HCT116 (cell line): ENCODE measurements around the gene CAMK1D. TPM values are rescaled to one million over a fixed set of nuclear protein-coding genes. Genes with fewer than 3 reads are reported as not detected.

ENCODE experiments used
- ATAC-seq: fragments of 200-7000 bp; cut with Tn5 transposase; 2 replicates; pipeline ENCODE4 v1.9.1; 2020; ENCODE audit warnings: mild to moderate bottlenecking, moderate library complexity
- BruUV-seq: library from RNA; stranded (reverse); fragments of 400-500 nt; replicated peaks from 2 replicates; lab custom pipeline; 2021; lab: Mats Ljungman, UMichigan
- CTCF ChIA-PET: fragments of 300-600 bp; sonication (Branson Sonifier 250); formaldehyde crosslinking; loops from one replicate; lab custom pipeline; 2021; ENCODE audit warnings: antibody characterized with exemption; lab: Charles Lee
- POLR2A ChIA-PET: fragments of 300-600, 350-600 bp; sonication (Branson Sonifier 250); formaldehyde crosslinking; loops from one replicate; lab custom pipeline; 2021; ENCODE audit warnings: antibody characterized with exemption; lab: Charles Lee
- RAD21 ChIA-PET, 2 experiments: fragments of 300-600 bp; sonication (Branson Sonifier 250); formaldehyde crosslinking; loops; one replicate each; lab custom pipeline; 2023; ENCODE audit warnings: low total read pairs in 2 of 2; ENCODE audit not compliant: uncharacterized antibody in 2 of 2, unreplicated experiment in 2 of 2, low non-redundant PET in 1 of 2; lab: Charles Lee
- DNase-seq: peaks from one replicate; pipeline ENCODE4 v3.0.0-alpha.2; 2010; ENCODE audit warnings: low read depth, low spot score
- H2AFZ ChIP-seq: fragments of 200-600 bp; shearing (Covaris generic), sonication (generic); 2 replicates; pipeline ENCODE4 v1.6.1; 2017; ENCODE audit warnings: low read depth, mixed run types, mixed read lengths, antibody characterized with exemption, low read length; ENCODE audit not compliant: poor library complexity, severe bottlenecking
- H3K27ac ChIP-seq: 2 replicates; pipeline ENCODE4 v1.5.1; 2012; ENCODE audit warnings: low read depth, low read length
- H3K27me3 ChIP-seq: fragments of 200-600 bp; sonication (generic); 2 replicates; pipeline ENCODE4 v1.6.1; 2016; ENCODE audit warnings: mixed run types, low read length, mixed read lengths; ENCODE audit not compliant: insufficient read depth
- H3K36me3 ChIP-seq, 2 experiments: fragments of 200-500 bp in 1 of 2; fragments of 200-600 bp in 1 of 2; sonication (Bioruptor generic) in 1 of 2; sonication (generic) in 1 of 2; 2 replicates each; pipeline versions ENCODE4 v1.5.1 to v1.6.1; 2014 to 2016; ENCODE audit warnings: low read length in 2 of 2, inconsistent platforms in 1 of 2, mixed read lengths in 1 of 2, mixed run types in 1 of 2; ENCODE audit not compliant: insufficient read depth in 2 of 2, control insufficient read depth in 1 of 2
- H3K4me1 ChIP-seq, 2 experiments: fragments of 200-600 bp in 1 of 2; sonication (generic) in 1 of 2; 2 replicates each; pipeline versions ENCODE4 v1.5.1 to v1.6.1; 2012 to 2017; ENCODE audit warnings: low read length in 2 of 2, inconsistent platforms in 1 of 2, mild to moderate bottlenecking in 1 of 2, mixed read lengths in 1 of 2, mixed run types in 1 of 2, moderate library complexity in 1 of 2; ENCODE audit not compliant: insufficient read depth in 2 of 2, control insufficient read depth in 1 of 2
- H3K4me2 ChIP-seq: fragments of 200-600 bp; sonication (generic); 2 replicates; pipeline ENCODE4 v1.6.1; 2017; ENCODE audit warnings: mixed run types, low read length, mixed read lengths
- H3K4me3 ChIP-seq, 2 experiments: fragments of 200-600 bp in 1 of 2; sonication (generic) in 1 of 2; replicated peaks in 1 of 2; 2 replicates each; pipeline ENCODE4 v1.5.1; 2011 to 2016; ENCODE audit warnings: low read length in 2 of 2, control low read depth in 1 of 2, low read depth in 1 of 2, mild to moderate bottlenecking in 1 of 2, mixed read lengths in 1 of 2, mixed run types in 1 of 2
- H3K79me2 ChIP-seq: fragments of 200-600 bp; sonication (generic); 2 replicates; pipeline ENCODE4 v1.6.1; 2017; ENCODE audit warnings: mild to moderate bottlenecking, mixed run types, low read length, moderate library complexity, mixed read lengths; ENCODE audit not compliant: insufficient read depth
- H3K9ac ChIP-seq: fragments of 200-600 bp; sonication (generic); 2 replicates; pipeline ENCODE4 v1.6.1; 2016; ENCODE audit warnings: low read length, mixed read lengths
- H3K9me2 ChIP-seq: fragments of 200-600 bp; sonication (generic), shearing (Covaris generic); 2 replicates; pipeline ENCODE4 v1.6.1; 2017; ENCODE audit warnings: mixed run types, mild to moderate bottlenecking, moderate library complexity; ENCODE audit not compliant: insufficient read depth
- H3K9me3 ChIP-seq, 2 experiments: fragments of 200-500 bp in 1 of 2; fragments of 200-600 bp in 1 of 2; sonication (Bioruptor generic) in 1 of 2; sonication (generic) in 1 of 2; 2 replicates each; pipeline ENCODE4 v1.6.1; 2014 to 2017; ENCODE audit warnings: low read length in 2 of 2, mixed read lengths in 2 of 2, inconsistent platforms in 1 of 2, low read depth in 1 of 2, mild to moderate bottlenecking in 1 of 2, mixed run types in 1 of 2, moderate library complexity in 1 of 2; ENCODE audit not compliant: control insufficient read depth in 1 of 2, insufficient read depth in 1 of 2
- H4K20me1 ChIP-seq: fragments of 200-600 bp; sonication (generic), shearing (Covaris generic); 2 replicates; pipeline ENCODE4 v1.6.1; 2017; ENCODE audit warnings: mixed run types, mild to moderate bottlenecking, moderate library complexity; ENCODE audit not compliant: insufficient read depth
- EGR1 ChIP-seq: IDR thresholded peaks from 2 replicates; pipeline ENCODE4 v1.6.1; 2012; ENCODE audit warnings: low read depth
- ELF1 ChIP-seq: IDR thresholded peaks from 2 replicates; pipeline ENCODE4 v1.6.1; 2012; ENCODE audit warnings: low read depth, borderline replicate concordance
- EZH2 ChIP-seq: fragments of 200-600 bp; sonication (generic); IDR thresholded peaks from 2 replicates; pipeline ENCODE4 v1.6.1; 2017; ENCODE audit warnings: antibody characterized with exemption, mixed run types
- FOSL1 ChIP-seq: IDR thresholded peaks from 2 replicates; pipeline ENCODE4 v1.6.1; 2012; ENCODE audit warnings: low read depth
- JUND ChIP-seq: IDR thresholded peaks from 2 replicates; pipeline ENCODE4 v1.6.1; 2012
- POLR2A ChIP-seq: IDR thresholded peaks from 2 replicates; pipeline ENCODE4 v1.7.0; 2011; ENCODE audit warnings: borderline replicate concordance; ENCODE audit not compliant: insufficient read depth, insufficient read length; ENCODE audit errors: extremely low read depth
- POLR2AphosphoS5 ChIP-seq: IDR thresholded peaks from 2 replicates; pipeline ENCODE4 v1.6.1; 2011; ENCODE audit warnings: mild to moderate bottlenecking, low read depth, low read length, moderate library complexity
- RAD21 ChIP-seq: IDR thresholded peaks from 2 replicates; pipeline ENCODE4 v1.6.1; 2012; ENCODE audit warnings: low read depth, mild to moderate bottlenecking
- SIN3A ChIP-seq: IDR thresholded peaks from 2 replicates; pipeline ENCODE4 v1.6.1; 2012; ENCODE audit warnings: low read depth
- SP1 ChIP-seq: IDR thresholded peaks from 2 replicates; pipeline ENCODE4 v1.6.1; 2012; ENCODE audit warnings: low read depth
- SRF ChIP-seq: IDR thresholded peaks from 2 replicates; pipeline ENCODE4 v1.6.1; 2012; ENCODE audit warnings: low read depth
- ZFX ChIP-seq: fragments of 450-650 bp; IDR thresholded peaks from 2 replicates; pipeline ENCODE4 v1.6.1; 2017
- ZNF274 ChIP-seq: fragments of 200-500 bp; sonication (Bioruptor generic); IDR thresholded peaks from 2 replicates; pipeline ENCODE4 v1.6.1; 2014; ENCODE audit warnings: mild to moderate bottlenecking, low read depth, low read length, inconsistent platforms
- intact Hi-C: fragments of 100-400 bp; cut with micrococcal nuclease; formaldehyde crosslinking; loops from 2 replicates; pipeline ENCODE4 v1.10.0; 2022
- total RNA-seq: library from RNA; stranded (reverse); gene quantifications from one replicate; pipeline ENCODE4 v1.2.1, GENCODE V29; 2021; ENCODE audit not compliant: unreplicated experiment
- TF ChIP-seq, protein P1 (sequence below): IDR thresholded peaks from 2 replicates; pipeline ENCODE4 v1.6.1; 2011; ENCODE audit warnings: mild to moderate bottlenecking, low read length, moderate library complexity; ENCODE audit not compliant: insufficient replicate concordance; ENCODE audit errors: extremely low read depth
- TF ChIP-seq, protein P2 (sequence below): IDR thresholded peaks from 2 replicates; pipeline ENCODE4 v1.6.1; 2012
- TF ChIP-seq, protein P3 (sequence below): IDR thresholded peaks from 2 replicates; pipeline ENCODE4 v1.6.1; 2012
- TF ChIP-seq, protein P4 (sequence below): IDR thresholded peaks from 2 replicates; pipeline ENCODE4 v1.6.1; 2012; ENCODE audit warnings: low read depth
- TF ChIP-seq, protein P5 (sequence below), 3 experiments: fragments of 200-600 bp in 1 of 3; sonication (generic) in 1 of 3; IDR thresholded peaks in 2 of 3; conservative IDR thresholded peaks in 1 of 3; 2 replicates each; pipeline ENCODE4 v1.5.1; 2012 to 2017; ENCODE audit warnings: low read depth in 2 of 3, low read length in 2 of 3, antibody characterized with exemption in 1 of 3, borderline replicate concordance in 1 of 3, control low read depth in 1 of 3, mild to moderate bottlenecking in 1 of 3, mixed read lengths in 1 of 3, mixed run types in 1 of 3, moderate library complexity in 1 of 3; ENCODE audit not compliant: insufficient read depth in 1 of 3

The CAMK1D gene
- total RNA-seq, 1 experiment from 2014 or later, result 9.6 TPM

DNA sequence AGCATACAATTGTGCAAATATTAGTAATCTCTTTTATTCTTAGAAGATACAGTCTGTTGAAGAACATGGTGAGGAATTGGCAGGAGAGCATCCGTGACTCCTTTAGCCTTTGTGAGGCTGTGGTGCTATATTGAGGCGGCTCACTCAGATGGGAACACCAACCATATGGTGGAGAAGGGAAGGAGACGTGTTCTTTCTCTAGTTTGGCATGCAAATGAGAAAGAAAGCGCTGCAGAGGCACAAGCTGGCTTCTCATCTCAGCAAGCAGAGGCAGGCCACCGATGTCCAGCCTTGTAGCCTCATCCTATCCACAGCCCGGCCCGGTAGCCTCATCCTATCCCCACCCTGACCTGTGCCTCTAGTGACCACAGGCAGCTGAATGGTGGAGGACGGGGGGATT is 288.3 kb downstream of the CAMK1D start:
- H3K4me3 ChIP-seq, result no peak overlapping the region

More for the DNA sequence above, 288.3 kb downstream of the CAMK1D start:
- BruUV-seq, result no TSS peak
- Histone ChIP-seq H3K27ac (no peak overlapping the region), H2AFZ (no peak overlapping the region), H3K4me1 (no peaks in the 10 kb centered on the region), H4K20me1 (no peaks in the 10 kb centered on the region), H3K9me2 (no peaks in the 10 kb centered on the region), H3K27me3 (no peaks in the 10 kb centered on the region), H3K79me2 (no peaks in the 10 kb centered on the region), H3K36me3 (no peaks in the 10 kb centered on the region), H3K4me2 (no peak overlapping the region), H3K9me3 (no peaks in the 10 kb centered on the region), H3K9ac (no peak overlapping the region)
- ChIA-PET POLR2A (no interaction called here), RAD21 (no interaction called here), CTCF (interaction anchor here (3.5 kb wide), 1 partner anchor 19 kb away, joined by 15 read pairs; no protein-coding TSS in a partner anchor)
- intact Hi-C loops, result no loop called here
- DNase-seq, result no peak
- ATAC-seq, result no peak
- TF ChIP-seq POLR2AphosphoS5 (no peak), POLR2A (no peak), ELF1 (no peak), SRF (no peak), EGR1 (no peak), ZFX (no peak), FOSL1 (no peak), SP1 (no peak), ZNF274 (no peak), SIN3A (no peak), RAD21 (no peak), JUND (no peak), EZH2 (no peak)
- TF ChIP-seq, protein P1, sequence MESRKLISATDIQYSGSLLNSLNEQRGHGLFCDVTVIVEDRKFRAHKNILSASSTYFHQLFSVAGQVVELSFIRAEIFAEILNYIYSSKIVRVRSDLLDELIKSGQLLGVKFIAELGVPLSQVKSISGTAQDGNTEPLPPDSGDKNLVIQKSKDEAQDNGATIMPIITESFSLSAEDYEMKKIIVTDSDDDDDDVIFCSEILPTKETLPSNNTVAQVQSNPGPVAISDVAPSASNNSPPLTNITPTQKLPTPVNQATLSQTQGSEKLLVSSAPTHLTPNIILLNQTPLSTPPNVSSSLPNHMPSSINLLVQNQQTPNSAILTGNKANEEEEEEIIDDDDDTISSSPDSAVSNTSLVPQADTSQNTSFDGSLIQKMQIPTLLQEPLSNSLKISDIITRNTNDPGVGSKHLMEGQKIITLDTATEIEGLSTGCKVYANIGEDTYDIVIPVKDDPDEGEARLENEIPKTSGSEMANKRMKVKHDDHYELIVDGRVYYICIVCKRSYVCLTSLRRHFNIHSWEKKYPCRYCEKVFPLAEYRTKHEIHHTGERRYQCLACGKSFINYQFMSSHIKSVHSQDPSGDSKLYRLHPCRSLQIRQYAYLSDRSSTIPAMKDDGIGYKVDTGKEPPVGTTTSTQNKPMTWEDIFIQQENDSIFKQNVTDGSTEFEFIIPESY, result no peak
- TF ChIP-seq, protein P2, sequence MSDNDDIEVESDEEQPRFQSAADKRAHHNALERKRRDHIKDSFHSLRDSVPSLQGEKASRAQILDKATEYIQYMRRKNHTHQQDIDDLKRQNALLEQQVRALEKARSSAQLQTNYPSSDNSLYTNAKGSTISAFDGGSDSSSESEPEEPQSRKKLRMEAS, result no peak
- TF ChIP-seq, protein P3, sequence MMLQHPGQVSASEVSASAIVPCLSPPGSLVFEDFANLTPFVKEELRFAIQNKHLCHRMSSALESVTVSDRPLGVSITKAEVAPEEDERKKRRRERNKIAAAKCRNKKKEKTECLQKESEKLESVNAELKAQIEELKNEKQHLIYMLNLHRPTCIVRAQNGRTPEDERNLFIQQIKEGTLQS, result no peak
- TF ChIP-seq, protein P4, sequence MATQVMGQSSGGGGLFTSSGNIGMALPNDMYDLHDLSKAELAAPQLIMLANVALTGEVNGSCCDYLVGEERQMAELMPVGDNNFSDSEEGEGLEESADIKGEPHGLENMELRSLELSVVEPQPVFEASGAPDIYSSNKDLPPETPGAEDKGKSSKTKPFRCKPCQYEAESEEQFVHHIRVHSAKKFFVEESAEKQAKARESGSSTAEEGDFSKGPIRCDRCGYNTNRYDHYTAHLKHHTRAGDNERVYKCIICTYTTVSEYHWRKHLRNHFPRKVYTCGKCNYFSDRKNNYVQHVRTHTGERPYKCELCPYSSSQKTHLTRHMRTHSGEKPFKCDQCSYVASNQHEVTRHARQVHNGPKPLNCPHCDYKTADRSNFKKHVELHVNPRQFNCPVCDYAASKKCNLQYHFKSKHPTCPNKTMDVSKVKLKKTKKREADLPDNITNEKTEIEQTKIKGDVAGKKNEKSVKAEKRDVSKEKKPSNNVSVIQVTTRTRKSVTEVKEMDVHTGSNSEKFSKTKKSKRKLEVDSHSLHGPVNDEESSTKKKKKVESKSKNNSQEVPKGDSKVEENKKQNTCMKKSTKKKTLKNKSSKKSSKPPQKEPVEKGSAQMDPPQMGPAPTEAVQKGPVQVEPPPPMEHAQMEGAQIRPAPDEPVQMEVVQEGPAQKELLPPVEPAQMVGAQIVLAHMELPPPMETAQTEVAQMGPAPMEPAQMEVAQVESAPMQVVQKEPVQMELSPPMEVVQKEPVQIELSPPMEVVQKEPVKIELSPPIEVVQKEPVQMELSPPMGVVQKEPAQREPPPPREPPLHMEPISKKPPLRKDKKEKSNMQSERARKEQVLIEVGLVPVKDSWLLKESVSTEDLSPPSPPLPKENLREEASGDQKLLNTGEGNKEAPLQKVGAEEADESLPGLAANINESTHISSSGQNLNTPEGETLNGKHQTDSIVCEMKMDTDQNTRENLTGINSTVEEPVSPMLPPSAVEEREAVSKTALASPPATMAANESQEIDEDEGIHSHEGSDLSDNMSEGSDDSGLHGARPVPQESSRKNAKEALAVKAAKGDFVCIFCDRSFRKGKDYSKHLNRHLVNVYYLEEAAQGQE, result no peak
- TF ChIP-seq, protein P5, sequence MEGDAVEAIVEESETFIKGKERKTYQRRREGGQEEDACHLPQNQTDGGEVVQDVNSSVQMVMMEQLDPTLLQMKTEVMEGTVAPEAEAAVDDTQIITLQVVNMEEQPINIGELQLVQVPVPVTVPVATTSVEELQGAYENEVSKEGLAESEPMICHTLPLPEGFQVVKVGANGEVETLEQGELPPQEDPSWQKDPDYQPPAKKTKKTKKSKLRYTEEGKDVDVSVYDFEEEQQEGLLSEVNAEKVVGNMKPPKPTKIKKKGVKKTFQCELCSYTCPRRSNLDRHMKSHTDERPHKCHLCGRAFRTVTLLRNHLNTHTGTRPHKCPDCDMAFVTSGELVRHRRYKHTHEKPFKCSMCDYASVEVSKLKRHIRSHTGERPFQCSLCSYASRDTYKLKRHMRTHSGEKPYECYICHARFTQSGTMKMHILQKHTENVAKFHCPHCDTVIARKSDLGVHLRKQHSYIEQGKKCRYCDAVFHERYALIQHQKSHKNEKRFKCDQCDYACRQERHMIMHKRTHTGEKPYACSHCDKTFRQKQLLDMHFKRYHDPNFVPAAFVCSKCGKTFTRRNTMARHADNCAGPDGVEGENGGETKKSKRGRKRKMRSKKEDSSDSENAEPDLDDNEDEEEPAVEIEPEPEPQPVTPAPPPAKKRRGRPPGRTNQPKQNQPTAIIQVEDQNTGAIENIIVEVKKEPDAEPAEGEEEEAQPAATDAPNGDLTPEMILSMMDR (IDR thresholded peaks at IDR 0.05 in 2 of 3, conservative IDR thresholded peaks at IDR 0.05 in 1 of 3; ENCODE audit: borderline replicate concordance in 1 of 3, insufficient read depth in 1 of 3, low read depth in 2 of 3, low read length in 2 of 3), result no peak
